ENCODE measurements around the gene FHOD1. TPM values are rescaled to one million over a fixed set of nuclear protein-coding genes. Genes with fewer than 3 reads are reported as not detected.

The FHOD1 gene
- total RNA-seq, 4 donors from 2014 or later = 6.3 to 15.6 (median 8.4) TPM

DNA sequence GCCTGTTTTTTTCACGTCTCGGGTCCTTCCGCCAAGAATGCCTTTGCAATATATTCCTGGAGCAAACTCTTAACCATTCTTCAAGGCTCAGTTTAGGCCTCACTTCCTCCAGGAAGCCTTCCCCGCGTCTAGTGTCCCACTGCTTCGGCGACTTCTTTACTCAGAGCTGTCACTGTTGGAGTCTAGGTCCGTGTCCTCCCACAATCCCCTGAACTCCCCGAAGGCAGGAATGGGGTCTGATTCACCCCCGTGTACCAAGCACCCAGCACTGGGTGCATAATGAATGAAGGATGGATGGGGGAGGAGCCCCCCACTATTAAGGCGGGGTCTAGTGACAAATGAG lies 64.0 kb downstream of the FHOD1 start:
- H3K4me3 ChIP-seq (ENCODE audit: low read depth, poor library complexity, severe bottlenecking) = no peak overlapping the region
- DNase-seq (ENCODE audit: low spot score in 2 of 2) = no peak
- TF ChIP-seq, protein P1, sequence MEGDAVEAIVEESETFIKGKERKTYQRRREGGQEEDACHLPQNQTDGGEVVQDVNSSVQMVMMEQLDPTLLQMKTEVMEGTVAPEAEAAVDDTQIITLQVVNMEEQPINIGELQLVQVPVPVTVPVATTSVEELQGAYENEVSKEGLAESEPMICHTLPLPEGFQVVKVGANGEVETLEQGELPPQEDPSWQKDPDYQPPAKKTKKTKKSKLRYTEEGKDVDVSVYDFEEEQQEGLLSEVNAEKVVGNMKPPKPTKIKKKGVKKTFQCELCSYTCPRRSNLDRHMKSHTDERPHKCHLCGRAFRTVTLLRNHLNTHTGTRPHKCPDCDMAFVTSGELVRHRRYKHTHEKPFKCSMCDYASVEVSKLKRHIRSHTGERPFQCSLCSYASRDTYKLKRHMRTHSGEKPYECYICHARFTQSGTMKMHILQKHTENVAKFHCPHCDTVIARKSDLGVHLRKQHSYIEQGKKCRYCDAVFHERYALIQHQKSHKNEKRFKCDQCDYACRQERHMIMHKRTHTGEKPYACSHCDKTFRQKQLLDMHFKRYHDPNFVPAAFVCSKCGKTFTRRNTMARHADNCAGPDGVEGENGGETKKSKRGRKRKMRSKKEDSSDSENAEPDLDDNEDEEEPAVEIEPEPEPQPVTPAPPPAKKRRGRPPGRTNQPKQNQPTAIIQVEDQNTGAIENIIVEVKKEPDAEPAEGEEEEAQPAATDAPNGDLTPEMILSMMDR (IDR thresholded peaks at IDR 0.05) = no peak
- no peak for TF ChIP-seq POLR2A (IDR thresholded peaks at IDR 0.05)
- WGBS, 2 donors = 6 to 7% methylated on average over 11 of the region's 11 CpGs
- intact Hi-C loops (cut with DNase I; ENCODE audit: low total_unique reads) = no loop called here

DNA sequence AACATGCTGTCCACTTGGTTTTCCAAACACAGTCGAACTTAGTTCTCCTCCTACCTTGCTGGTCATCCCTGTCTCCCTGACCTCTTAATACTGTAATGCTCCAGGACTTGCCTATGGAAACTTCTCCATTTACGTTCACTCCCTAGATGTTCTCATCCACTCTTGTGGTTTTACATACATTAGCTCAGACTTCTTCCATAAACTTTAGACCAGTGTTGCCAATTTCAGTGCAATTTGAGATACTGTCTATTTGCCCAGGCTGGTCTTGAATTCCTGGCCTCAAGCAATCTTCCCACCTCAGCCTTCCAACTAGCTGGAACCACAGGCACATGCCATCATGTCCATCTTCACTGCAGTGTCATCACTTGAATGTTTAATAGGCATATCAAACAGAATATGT lies 65.0 kb downstream of the FHOD1 start:
- 74 to 81% methylated on average over 2 of the region's 2 CpGs for WGBS, 2 donors

DNA sequence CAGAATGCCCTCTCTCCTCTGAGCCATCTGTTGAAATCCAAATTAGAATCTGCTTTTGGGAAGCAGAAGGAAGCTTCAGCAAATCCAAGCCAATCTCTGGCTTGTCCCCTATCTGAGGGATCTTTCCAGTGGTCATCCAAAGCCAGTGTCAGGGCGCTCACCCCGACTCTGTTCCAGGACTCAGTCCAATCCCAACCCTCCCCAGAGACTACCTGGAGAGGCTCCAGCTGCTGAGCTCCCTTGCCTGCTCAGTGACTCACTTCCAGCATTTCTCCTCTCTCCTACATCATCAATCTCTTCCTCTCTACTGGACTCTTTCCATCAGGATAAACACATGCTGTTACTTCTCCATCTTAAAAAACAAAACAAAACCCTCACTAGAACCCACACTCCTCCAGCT lies 65.9 kb downstream of the FHOD1 start:
- WGBS, 2 donors = 30 to 47% methylated on average over 2 of the region's 2 CpGs
- intact Hi-C loops (cut with DNase I; ENCODE audit: low total_unique reads) = no loop called here
- DNase-seq (ENCODE audit: low spot score in 2 of 2) = no peak
- H3K4me3 ChIP-seq (ENCODE audit: low read depth, poor library complexity, severe bottlenecking) = no peak overlapping the region
- TF ChIP-seq, protein P1 (IDR thresholded peaks at IDR 0.05) = no peak
- TF ChIP-seq POLR2A (IDR thresholded peaks at IDR 0.05) = no peak

More for the DNA sequence above, 65.0 kb downstream of the FHOD1 start:
- no peak overlapping the region for H3K4me3 ChIP-seq (ENCODE audit: low read depth, poor library complexity, severe bottlenecking)
- no peak for TF ChIP-seq POLR2A (IDR thresholded peaks at IDR 0.05)
- TF ChIP-seq, protein P1 (IDR thresholded peaks at IDR 0.05) = no peak
- intact Hi-C loops (cut with DNase I; ENCODE audit: low total_unique reads) = no loop called here
- no peak for DNase-seq (ENCODE audit: low spot score in 2 of 2)

DNA sequence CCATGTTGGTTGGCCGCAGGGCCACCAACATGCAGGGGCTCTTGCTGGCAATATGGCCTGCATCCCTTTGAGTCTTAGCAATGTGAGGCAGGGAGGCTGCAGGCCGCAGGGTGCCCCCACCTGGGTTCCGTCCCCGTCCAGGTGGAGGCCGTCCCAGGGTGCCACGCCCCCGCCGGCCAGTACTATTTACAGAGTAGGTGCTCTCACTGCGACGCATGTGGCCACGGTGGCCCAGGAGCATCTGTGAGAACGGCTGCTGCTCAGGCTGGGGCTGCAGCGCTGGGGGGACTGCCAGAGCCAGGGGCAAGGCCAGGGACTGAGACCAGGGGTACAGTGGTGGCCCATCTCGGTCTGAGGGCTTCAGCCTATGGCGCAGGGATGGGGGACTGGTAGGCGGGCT lies 67.1 kb downstream of the FHOD1 start:
- H3K4me3 ChIP-seq (ENCODE audit: low read depth, poor library complexity, severe bottlenecking) = no peak overlapping the region
- TF ChIP-seq, protein P1 (IDR thresholded peaks at IDR 0.05) = no peak
- TF ChIP-seq POLR2A (IDR thresholded peaks at IDR 0.05) = no peak
- WGBS, 2 donors = 90 to 95% methylated on average over 14 to 16 of the region's 16 CpGs
- intact Hi-C loops (cut with DNase I; ENCODE audit: low total_unique reads) = no loop called here
- no peak for DNase-seq (ENCODE audit: low spot score in 2 of 2)

DNA sequence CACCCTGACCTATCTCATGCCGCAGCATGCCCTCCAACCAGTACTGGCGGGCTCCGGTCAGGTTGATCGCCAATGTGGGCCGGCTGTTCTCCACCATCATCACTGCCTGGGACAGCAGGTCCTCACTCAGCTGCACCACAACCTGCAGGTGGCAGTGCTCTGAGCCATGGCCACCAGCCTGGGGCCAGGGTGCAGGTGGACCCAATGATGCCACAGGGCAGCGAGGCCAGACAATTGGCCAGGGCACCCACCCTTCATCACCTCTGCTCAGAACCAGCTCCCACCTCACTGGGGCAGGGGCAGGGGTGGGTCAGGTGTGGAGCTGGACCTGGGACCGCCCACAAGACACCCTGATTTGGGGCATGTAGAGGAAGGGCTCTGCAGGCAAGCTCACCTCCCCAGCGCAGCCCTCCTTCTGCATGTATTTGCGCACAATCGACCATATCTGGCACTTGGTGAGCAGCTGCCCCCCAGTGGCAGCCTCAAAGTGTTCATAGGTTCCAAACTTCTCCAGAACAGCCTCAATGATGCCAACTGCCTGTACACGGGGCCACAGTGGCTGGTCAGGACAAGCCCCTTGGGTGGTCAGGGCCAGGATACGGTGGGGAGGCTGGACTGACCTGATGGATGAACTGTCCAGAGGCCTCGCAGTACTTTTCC lies 67.7 kb downstream of the FHOD1 start:
- intact Hi-C loops (cut with DNase I; ENCODE audit: low total_unique reads) = no loop called here
- TF ChIP-seq, protein P1 (IDR thresholded peaks at IDR 0.05) = no peak
- no peak for TF ChIP-seq POLR2A (IDR thresholded peaks at IDR 0.05)
- no peak overlapping the region for H3K4me3 ChIP-seq (ENCODE audit: low read depth, poor library complexity, severe bottlenecking)
- WGBS, 2 donors = 70 to 78% methylated on average over 9 to 12 of the region's 13 CpGs
- DNase-seq (ENCODE audit: low spot score in 2 of 2) = peak in 1 of 2 donors; percentile 85

MicroRNAs encoded within 50 kb of the gene (microRNA counts, 767-probe panel; counts per million panel counts)
- microRNA hsa-miR-328 = 0 to 358 counts per million in 2 donors

Small RNA genes within 50 kb of the gene (microRNA-seq; reads per million reads assigned to microRNA genes)
- 82.1 to 91.7 reads per million in 2 donors for gene MIR328 (ENCODE audit: borderline number of aligned reads in 1 of 2, borderline replicate concordance in 2 of 2)

Other genes starting within 250 kb of the FHOD1 start
- gene CBFB, start 218.3 kb downstream of the FHOD1 start, total RNA-seq = 10 to 100 TPM; 42.4 to 76.3 (median 48.2) TPM
- gene PHAF1, start 137.5 kb downstream of the FHOD1 start, total RNA-seq = 10 to 100 TPM; 39.7 to 51.1 (median 46.8) TPM
- 10 to 100 TPM; 10.3 to 18.0 (median 13.3) TPM for gene B3GNT9, start 96.5 kb downstream of the FHOD1 start, total RNA-seq
- 10 to 100 TPM; 46.3 to 51.0 (median 49.4) TPM for gene TRADD, start 87.6 kb downstream of the FHOD1 start, total RNA-seq
- 10 to 100 TPM; 47.3 to 97.8 (median 67.9) TPM for gene FBXL8, start 87.5 kb downstream of the FHOD1 start, total RNA-seq
- 100 to 1,000 TPM in 1 of 4 donors, 10 to 100 TPM in 3; 48.3 to 131 (median 64.7) TPM for gene HSF4, start 82.7 kb downstream of the FHOD1 start, total RNA-seq
- 100 to 1,000 TPM in 2 of 4 donors, 10 to 100 TPM in 2; 84.3 to 139 (median 115) TPM for gene NOL3, start 76.9 kb downstream of the FHOD1 start, total RNA-seq
- gene MATCAP1, start 63.5 kb downstream of the FHOD1 start, total RNA-seq = 1 to 10 TPM; 5.1 to 8.9 (median 7.3) TPM
- 1 to 10 TPM in 3 of 4 donors, under 1 TPM in 1; 0.95 to 3.8 (median 1.7) TPM for gene EXOC3L1, start 57.3 kb downstream of the FHOD1 start, total RNA-seq
- 10 to 100 TPM; 56.8 to 74.8 (median 68.1) TPM for gene E2F4, start 55.3 kb downstream of the FHOD1 start, total RNA-seq
- 10 to 100 TPM; 37.2 to 62.2 (median 51.6) TPM for gene ELMO3, start 48.4 kb downstream of the FHOD1 start, total RNA-seq
- gene TMEM208, start 20.4 kb downstream of the FHOD1 start, total RNA-seq = 10 to 100 TPM; 20.8 to 40.3 (median 31.0) TPM
- gene SLC9A5, start 1.5 kb upstream of the FHOD1 start, total RNA-seq = under 1 TPM; 0.04 to 0.83 (median 0.64) TPM
- gene PLEKHG4, start 32.1 kb upstream of the FHOD1 start, total RNA-seq = 10 to 100 TPM; 16.6 to 28.0 (median 21.2) TPM
- under 1 TPM in 2 of 4 donors, not detected in 2; 0.11 to 0.32 TPM for gene KCTD19, start 79.3 kb upstream of the FHOD1 start, total RNA-seq
- under 1 TPM in 2 of 4 donors, not detected in 2; 0.26 to 0.64 TPM for gene LRRC36, start 79.3 kb upstream of the FHOD1 start, total RNA-seq
- gene TPPP3, start 146.0 kb upstream of the FHOD1 start, total RNA-seq = 100 to 1,000 TPM in 2 of 4 donors, 10 to 100 TPM in 2; 29.6 to 197 (median 89.7) TPM
- gene ZDHHC1, start 169.0 kb upstream of the FHOD1 start, total RNA-seq = 10 to 100 TPM; 15.1 to 24.7 (median 21.4) TPM
- gene HSD11B2, start 183.6 kb upstream of the FHOD1 start, total RNA-seq = 100 to 1,000 TPM in 1 of 4 donors, 10 to 100 TPM in 3; 63.2 to 121 (median 80.8) TPM
- 100 to 1,000 TPM; 114 to 141 (median 131) TPM for gene ATP6V0D1, start 233.7 kb upstream of the FHOD1 start, total RNA-seq
- gene AGRP, start 236.1 kb upstream of the FHOD1 start, total RNA-seq = not detected

Data from lower leg skin (tissue), 4 donors.